Hepatocyte (in vitro differentiated cells): ENCODE measurements around the gene NODAL. TPM values are rescaled to one million over a fixed set of nuclear protein-coding genes. Genes with fewer than 3 reads are reported as not detected.

Experiments used
- DNase-seq: peaks from one replicate; pipeline ENCODE4 v3.0.0-alpha.2; 2016; ENCODE audit warnings: low spot score
- H2AFZ ChIP-seq: fragments of 200-600 bp; sonication (generic); 2 replicates; pipeline ENCODE4 v1.6.0; 2016; ENCODE audit warnings: antibody characterized with exemption, mild to moderate bottlenecking
- H3K27ac ChIP-seq: fragments of 200-600 bp; sonication (generic); 2 replicates; pipeline ENCODE4 v1.5.1; 2016; ENCODE audit warnings: mild to moderate bottlenecking
- H3K27me3 ChIP-seq: fragments of 200-600 bp; sonication (generic); 2 replicates; pipeline ENCODE4 v1.6.1; 2016
- H3K36me3 ChIP-seq: fragments of 200-600 bp; sonication (generic); replicated peaks from 2 replicates; pipeline ENCODE4 v1.5.1; 2016; ENCODE audit warnings: low read depth; ENCODE audit not compliant: insufficient read depth
- H3K4me1 ChIP-seq: fragments of 200-600 bp; sonication (generic); 2 replicates; pipeline ENCODE4 v1.5.1; 2016; ENCODE audit warnings: mild to moderate bottlenecking, moderate library complexity; ENCODE audit not compliant: insufficient read depth
- H3K4me2 ChIP-seq: fragments of 200-600 bp; sonication (generic); 2 replicates; pipeline ENCODE4 v1.6.0; 2016
- H3K4me3 ChIP-seq: fragments of 200-600 bp; sonication (generic); 2 replicates; pipeline ENCODE4 v1.5.1; 2016; ENCODE audit warnings: mild to moderate bottlenecking
- H3K79me2 ChIP-seq: fragments of 200-600 bp; sonication (generic); 2 replicates; pipeline ENCODE4 v1.6.0; 2017; ENCODE audit warnings: mild to moderate bottlenecking
- H3K9me2 ChIP-seq: fragments of 200-600 bp; sonication (generic); replicated peaks from 2 replicates; pipeline ENCODE4 v1.6.0; 2017; ENCODE audit warnings: mild to moderate bottlenecking; ENCODE audit not compliant: insufficient read depth
- H3K9me3 ChIP-seq: fragments of 200-600 bp; sonication (generic); 2 replicates; pipeline ENCODE4 v1.5.1; 2016; ENCODE audit warnings: low read depth, mild to moderate bottlenecking
- H4K20me1 ChIP-seq: fragments of 200-600 bp; sonication (generic); 2 replicates; pipeline ENCODE4 v1.6.0; 2016; ENCODE audit warnings: mild to moderate bottlenecking; ENCODE audit not compliant: insufficient read depth, poor library complexity, severe bottlenecking
- EZH2 ChIP-seq: fragments of 200-600 bp; sonication (generic); IDR thresholded peaks from 2 replicates; pipeline ENCODE4 v1.6.1; 2016; ENCODE audit warnings: antibody characterized with exemption, mild to moderate bottlenecking, borderline replicate concordance
- EZH2phosphoT487 ChIP-seq: fragments of 200-600 bp; sonication (generic); IDR thresholded peaks from one replicate; pipeline ENCODE4 v1.6.1; 2018; ENCODE audit warnings: antibody characterized with exemption, mild to moderate bottlenecking, low read depth, moderate library complexity; ENCODE audit not compliant: unreplicated experiment, severe bottlenecking
- WGBS: methylation state at CpG from one replicate; pipeline ENCODE4 v1.1.6; 2016; ENCODE audit warnings: low lambda C conversion rate; ENCODE audit errors: missing lambda C conversion rate; 5-methylcytosine and 5-hydroxymethylcytosine counted together
- polyA plus RNA-seq: library from polyadenylated mRNA; unstranded; fragments of >200 nt; fragmentation: Nextera tagmentation; extraction: Ambion mirVana; gene quantifications from 2 replicates; pipeline ENCODE4 v1.2.1, GENCODE V29; 2016
- total RNA-seq: library from RNA; depleted of rRNA; stranded (reverse); fragments of >200 nt; gene quantifications from 2 replicates; pipeline ENCODE4 v1.2.3, GENCODE V29; 2014
- TF ChIP-seq, protein P1 (sequence below): fragments of 200-600 bp; sonication (generic); IDR thresholded peaks from 2 replicates; pipeline ENCODE4 v1.5.1; 2016; ENCODE audit warnings: antibody characterized with exemption, mild to moderate bottlenecking; ENCODE audit not compliant: poor library complexity

Gene NODAL
- total and polyA plus RNA-seq, 2 experiments from 2014 or later, result not detected

DNA sequence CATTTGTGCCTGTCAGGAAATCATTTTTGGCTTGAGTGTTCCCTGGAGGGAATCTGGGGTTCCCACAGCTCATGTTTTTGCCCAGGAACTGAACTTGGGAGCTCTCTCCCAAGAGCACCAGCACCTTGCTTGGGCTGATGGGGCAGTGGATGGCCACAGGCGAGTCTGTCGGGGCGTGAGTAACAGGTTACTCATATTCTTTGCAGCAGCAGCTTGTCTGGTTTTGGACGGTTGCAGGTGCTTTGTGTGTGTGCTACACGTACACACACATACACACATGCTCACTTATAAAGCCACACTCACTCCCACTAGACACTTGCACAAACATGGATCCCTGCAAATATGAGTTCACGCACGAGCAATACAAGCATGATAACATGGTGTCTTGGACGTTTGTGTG lies 34.2 kb upstream of the NODAL start:
- H3K4me2 ChIP-seq, result no peak overlapping the region
- no peak overlapping the region for H3K27ac ChIP-seq
- no peak overlapping the region for H2AFZ ChIP-seq
- H3K36me3 ChIP-seq, result no peaks in the 10 kb centered on the region
- no peaks in the 10 kb centered on the region for H3K9me3 ChIP-seq
- H3K4me1 ChIP-seq, result peaks cover 6% of the 10 kb centered on the region
- no peaks in the 10 kb centered on the region for H4K20me1 ChIP-seq
- peaks cover 40% of the 10 kb centered on the region for H3K27me3 ChIP-seq
- WGBS, result 78% methylated on average over 8 of the region's 8 CpGs
- H3K79me2 ChIP-seq, result no peaks in the 10 kb centered on the region
- no peaks in the 10 kb centered on the region for H3K9me2 ChIP-seq
- no peak for DNase-seq
- TF ChIP-seq, protein P1, sequence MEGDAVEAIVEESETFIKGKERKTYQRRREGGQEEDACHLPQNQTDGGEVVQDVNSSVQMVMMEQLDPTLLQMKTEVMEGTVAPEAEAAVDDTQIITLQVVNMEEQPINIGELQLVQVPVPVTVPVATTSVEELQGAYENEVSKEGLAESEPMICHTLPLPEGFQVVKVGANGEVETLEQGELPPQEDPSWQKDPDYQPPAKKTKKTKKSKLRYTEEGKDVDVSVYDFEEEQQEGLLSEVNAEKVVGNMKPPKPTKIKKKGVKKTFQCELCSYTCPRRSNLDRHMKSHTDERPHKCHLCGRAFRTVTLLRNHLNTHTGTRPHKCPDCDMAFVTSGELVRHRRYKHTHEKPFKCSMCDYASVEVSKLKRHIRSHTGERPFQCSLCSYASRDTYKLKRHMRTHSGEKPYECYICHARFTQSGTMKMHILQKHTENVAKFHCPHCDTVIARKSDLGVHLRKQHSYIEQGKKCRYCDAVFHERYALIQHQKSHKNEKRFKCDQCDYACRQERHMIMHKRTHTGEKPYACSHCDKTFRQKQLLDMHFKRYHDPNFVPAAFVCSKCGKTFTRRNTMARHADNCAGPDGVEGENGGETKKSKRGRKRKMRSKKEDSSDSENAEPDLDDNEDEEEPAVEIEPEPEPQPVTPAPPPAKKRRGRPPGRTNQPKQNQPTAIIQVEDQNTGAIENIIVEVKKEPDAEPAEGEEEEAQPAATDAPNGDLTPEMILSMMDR, result no peak
- TF ChIP-seq EZH2, result no peak
- TF ChIP-seq EZH2phosphoT487, result no peak
- H3K4me3 ChIP-seq, result no peak overlapping the region

GRCh38 chr10:70474780-70475179 lies 33.3 kb upstream of the NODAL start:
- Histone ChIP-seq H3K4me3 (no peak overlapping the region), H3K79me2 (no peaks in the 10 kb centered on the region), H3K4me2 (no peak overlapping the region), H4K20me1 (no peaks in the 10 kb centered on the region), H3K9me2 (no peaks in the 10 kb centered on the region), H3K4me1 (peaks cover 6% of the 10 kb centered on the region), H3K36me3 (no peaks in the 10 kb centered on the region), H3K27me3 (peaks cover 37% of the 10 kb centered on the region), H3K27ac (no peak overlapping the region), H2AFZ (no peak overlapping the region), H3K9me3 (no peaks in the 10 kb centered on the region)
- WGBS, result 84% methylated on average over 2 of the region's 2 CpGs
- DNase-seq, result no peak
- TF ChIP-seq, protein P1, result no peak
- TF ChIP-seq EZH2, result no peak
- no peak for TF ChIP-seq EZH2phosphoT487

GRCh38 chr10:70472799-70473454 lies 31.4 kb upstream of the NODAL start:
- TF ChIP-seq EZH2, result no peak
- WGBS, result 79% methylated on average over 8 of the region's 8 CpGs
- Histone ChIP-seq H3K79me2 (no peaks in the 10 kb centered on the region), H3K4me3 (no peak overlapping the region), H3K9me3 (no peaks in the 10 kb centered on the region), H3K27me3 (peaks cover 23% of the 10 kb centered on the region), H4K20me1 (no peaks in the 10 kb centered on the region), H3K9me2 (no peaks in the 10 kb centered on the region), H3K4me2 (no peak overlapping the region), H3K36me3 (no peaks in the 10 kb centered on the region), H2AFZ (no peak overlapping the region), H3K4me1 (peaks cover under 1% of the 10 kb centered on the region), H3K27ac (no peak overlapping the region)
- DNase-seq, result no peak

- H3K4me3 ChIP-seq, result no peak overlapping the region
- no peaks in the 10 kb centered on the region for H3K27me3 ChIP-seq
- H4K20me1 ChIP-seq, result no peaks in the 10 kb centered on the region
- TF ChIP-seq, protein P1, result no peak
- TF ChIP-seq EZH2phosphoT487, result no peak
- TF ChIP-seq EZH2, result no peak
- no peaks in the 10 kb centered on the region for H3K79me2 ChIP-seq
- no peaks in the 10 kb centered on the region for H3K9me2 ChIP-seq
- H3K36me3 ChIP-seq, result no peaks in the 10 kb centered on the region
- H3K4me2 ChIP-seq, result no peak overlapping the region
- H3K4me1 ChIP-seq, result no peaks in the 10 kb centered on the region
- no peak overlapping the region for H2AFZ ChIP-seq
- DNase-seq, result no peak
- no peaks in the 10 kb centered on the region for H3K9me3 ChIP-seq
- 91% methylated on average over 3 of the region's 3 CpGs for WGBS
- H3K27ac ChIP-seq, result no peak overlapping the region
These were observed 25.5 kb upstream of the NODAL start for GRCh38 chr10:70466951-70467350.
